HG03457 (cell line): Measurements from ENCODE around the gene PIH1D1.
A peak's percentile ranks its signal among the peaks of the same experiment; 100 is the strongest.
"Not testable (repeated sequence)": the region's sequence is repeated elsewhere in the genome, so short reads cannot be mapped to it uniquely, and the experiment has no call there.

Experiments
- ATAC-seq: cut with Tn5 transposase; IDR thresholded peaks from one replicate; pipeline ENCODE4 v1.9.1; 2021; ENCODE audit warnings: moderate number of reproducible peaks; ENCODE audit not compliant: unreplicated experiment

The PIH1D1 gene

GRCh38 chr19:49481020-49481683 is 29.5 kb upstream of the PIH1D1 start:
- no peak for ATAC-seq

- ATAC-seq: no peak
Measured at GRCh38 chr19:49479975-49480628, 28.5 kb upstream of the PIH1D1 start.

- ATAC-seq: no peak
Measured at GRCh38 chr19:49475995-49476880, 24.6 kb upstream of the PIH1D1 start.

DNA sequence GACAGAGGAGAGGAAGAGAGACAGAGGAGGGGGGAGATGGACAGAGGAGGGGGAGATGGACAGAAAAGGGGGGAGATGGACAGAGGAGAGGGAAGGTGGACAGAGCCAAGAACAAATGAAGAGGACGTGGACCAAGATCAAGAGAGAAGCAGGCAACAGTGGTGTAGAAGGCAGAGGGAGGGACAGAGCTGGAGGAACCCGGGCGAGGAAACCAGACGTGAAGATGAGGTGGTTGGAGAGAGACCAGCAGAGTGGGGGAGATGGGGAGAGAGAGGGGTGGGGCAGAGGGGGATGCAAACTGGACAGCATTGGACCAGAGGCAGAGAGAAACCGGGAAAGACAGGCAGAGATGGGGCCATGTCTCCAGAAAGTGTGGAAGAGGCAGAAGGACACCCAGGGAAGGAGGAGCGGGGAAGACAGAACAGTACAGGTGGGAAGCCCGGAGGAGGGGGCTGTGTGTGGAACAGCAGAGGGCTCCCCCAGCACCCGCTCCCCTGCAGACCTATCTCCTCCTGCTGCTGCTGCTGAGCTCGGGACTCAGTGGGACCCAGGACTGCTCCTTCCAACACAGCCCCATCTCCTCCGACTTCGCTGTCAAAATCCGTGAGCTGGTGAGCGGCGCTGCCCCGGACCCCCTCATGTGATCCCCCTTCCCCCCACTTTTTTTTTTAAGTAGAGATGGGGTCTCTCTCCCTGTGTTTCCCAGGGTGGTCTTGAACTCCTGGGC is 23.7 kb upstream of the PIH1D1 start:
- no peak for ATAC-seq

DNA sequence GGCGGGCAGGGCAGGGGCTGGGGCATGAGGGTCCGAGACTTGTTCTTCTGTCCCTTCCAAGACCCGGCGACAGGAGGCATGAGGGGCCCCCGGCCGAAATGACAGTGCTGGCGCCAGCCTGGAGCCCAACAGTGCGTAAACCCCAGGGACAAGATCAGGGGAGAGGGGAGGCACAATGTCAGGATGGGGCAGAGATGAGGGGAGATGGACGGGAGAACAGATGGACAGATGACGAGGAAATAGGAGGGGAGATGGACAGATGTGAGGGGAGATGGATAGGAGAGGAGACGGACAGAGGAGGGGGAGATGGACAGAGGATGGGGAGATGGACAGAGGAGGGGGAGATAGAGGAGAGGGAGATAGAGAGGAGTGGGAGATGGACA is 22.9 kb upstream of the PIH1D1 start:
- no peak for ATAC-seq

DNA sequence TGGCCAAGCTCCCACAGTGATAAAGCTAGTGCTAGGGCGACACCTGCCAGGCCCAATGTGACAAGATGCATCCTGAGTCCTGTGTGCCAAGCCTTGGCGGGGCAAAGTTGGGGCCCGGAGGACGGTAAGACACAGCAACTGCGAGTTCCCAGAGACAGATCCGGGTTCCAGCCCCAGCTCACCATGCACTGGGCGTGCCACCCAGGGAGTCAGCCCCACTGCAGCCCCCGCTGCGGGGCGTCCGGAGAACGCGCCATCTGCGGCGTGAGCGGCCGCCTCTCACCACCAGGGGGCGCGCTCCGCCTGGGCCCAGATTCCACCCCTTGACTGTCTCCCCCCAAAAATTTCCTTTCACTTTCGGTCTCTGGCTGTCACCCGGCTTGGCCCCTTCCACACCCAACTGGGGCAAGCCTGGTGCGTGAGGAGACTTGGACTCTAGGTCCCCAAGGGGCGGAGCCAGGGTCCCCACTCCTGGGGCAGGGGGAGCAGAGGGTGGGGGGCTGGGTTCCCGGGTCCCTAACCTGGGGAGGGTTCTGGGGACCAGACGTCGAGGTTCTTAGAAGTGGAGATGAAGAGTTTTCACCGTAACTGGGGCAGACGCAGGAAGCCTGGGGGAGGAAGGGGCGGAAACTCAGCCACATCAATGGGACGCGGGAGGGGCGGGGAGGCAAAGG is 22.4 kb upstream of the PIH1D1 start, which contains the start of gene FLT3LG:
FLT3LG (plus strand) TSS at position 348 of the 674 bp plus-strand sequence. CDS start 425 bp downstream, outside the sequence.
- ATAC-seq: no peak

DNA sequence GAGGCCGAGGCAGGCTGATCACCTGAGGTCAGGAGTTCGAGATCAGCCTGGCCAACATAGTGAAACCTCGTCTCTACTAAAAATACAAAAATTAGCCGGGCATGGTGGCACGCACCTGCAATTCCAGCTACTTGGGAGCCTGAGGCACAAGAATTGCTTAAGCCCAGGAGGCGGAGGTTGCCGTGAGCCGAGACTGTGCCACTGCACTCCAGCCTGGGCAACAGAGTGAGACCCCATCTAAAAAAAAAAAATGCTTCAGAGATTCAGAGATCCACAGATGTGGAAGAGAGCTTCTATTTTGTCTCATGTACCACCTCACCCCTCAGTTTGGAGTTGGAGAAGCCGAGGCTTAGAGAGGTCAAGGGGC is 21.9 kb upstream of the PIH1D1 start:
- ATAC-seq: not testable (repeated sequence)

GRCh38 chr19:49472936-49473335 is 21.3 kb upstream of the PIH1D1 start:
- ATAC-seq: no peak

GRCh38 chr19:49470615-49470978 is 19.0 kb upstream of the PIH1D1 start:
- ATAC-seq: no peak

DNA sequence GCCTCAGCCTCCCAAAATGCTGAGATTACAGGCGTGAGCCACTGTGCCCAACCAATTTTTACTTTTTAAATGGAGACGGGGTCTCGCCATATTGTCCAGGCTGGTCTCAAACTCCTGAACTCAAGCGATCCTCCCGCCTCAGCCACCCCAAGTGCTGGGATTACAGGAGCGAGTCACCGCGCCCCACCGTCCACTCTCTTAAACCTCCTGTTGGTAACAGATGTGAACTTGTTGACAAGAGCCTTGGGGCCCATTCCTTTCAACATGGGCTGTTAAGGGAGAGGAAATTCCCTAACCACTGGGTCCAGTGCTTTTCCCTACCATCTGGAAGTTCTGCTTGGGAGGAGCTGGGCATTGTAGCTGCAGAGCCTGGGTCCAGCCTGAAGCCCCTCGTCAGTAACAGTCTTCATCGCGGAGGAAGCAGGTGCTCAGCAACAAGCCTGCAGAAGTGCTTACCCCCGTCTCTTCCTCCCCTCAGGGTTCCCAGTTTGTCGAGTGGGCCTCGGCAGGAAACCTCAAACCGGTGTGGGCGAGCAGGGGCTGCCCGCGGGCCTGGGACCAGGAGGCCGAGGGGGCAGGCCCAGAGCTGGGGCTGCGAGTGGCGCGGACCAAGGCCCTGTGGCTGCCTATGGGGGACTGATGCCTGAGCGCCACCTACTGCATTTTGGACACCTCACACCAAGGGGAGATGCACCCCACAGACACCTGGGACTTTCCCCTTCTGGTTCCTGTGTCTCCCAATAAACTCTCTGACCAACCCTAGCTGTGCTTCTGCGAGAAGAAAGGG is 18.4 kb upstream of the PIH1D1 start:
- peak; percentile 43 for ATAC-seq

DNA sequence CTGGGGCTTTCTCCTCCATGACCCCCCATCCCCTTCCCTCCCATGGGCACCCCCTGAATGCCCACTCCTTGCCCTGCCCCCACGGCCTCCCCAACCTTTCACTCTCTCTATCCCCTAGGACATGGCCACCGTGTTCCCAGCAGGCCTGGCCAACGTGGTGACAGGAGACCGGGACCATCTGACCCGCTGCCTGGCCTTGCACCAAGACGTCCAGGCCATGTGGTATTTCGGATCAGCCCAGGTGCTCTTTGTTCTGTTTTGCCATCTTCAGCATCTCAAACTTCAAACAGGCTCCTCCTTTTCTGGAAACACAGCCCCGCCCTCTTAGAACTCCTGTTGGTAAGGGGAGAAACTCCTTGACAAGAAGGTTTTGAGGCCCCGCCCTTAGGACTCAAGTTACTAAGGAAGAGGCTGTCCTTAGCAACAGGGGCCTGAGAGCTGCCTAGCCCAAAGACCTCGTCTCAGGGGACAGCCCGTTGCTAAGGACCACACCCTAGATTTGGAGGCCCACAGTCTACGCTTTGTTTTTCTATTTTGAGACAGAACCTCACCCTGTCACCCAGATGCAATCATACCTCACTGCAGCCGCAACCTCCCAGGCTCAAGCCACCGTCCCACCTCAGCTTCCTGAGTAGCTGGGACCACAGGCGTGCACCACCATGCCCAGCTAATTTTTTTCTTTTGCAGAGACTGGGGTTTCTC is 17.3 kb upstream of the PIH1D1 start:
- no peak for ATAC-seq

- no peak for ATAC-seq
Measured at GRCh38 chr19:49468199-49468598, 16.6 kb upstream of the PIH1D1 start.

DNA sequence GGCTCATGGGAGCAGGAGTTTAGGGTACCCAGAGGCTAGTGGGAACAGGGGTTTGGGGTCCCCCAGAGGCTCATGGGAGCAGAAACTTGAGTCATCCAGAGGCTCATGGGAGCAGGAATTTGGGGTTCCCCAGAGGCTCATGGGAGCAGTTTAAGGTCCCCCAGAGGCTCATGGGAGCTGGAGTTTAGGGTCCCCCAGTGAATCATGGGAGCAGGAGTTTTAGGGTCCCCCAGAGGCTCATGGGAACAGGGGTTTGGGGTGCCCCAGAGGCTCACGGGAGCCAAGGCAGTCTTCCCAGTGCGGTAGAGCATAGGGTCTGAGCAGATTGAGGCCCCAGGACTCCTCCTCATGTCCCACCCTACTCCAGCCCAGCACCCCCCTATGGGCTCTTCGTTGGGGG is 13.8 kb upstream of the PIH1D1 start:
- ATAC-seq: no peak

GRCh38 chr19:49463960-49464740 is 12.5 kb upstream of the PIH1D1 start:
- ATAC-seq: no peak

DNA sequence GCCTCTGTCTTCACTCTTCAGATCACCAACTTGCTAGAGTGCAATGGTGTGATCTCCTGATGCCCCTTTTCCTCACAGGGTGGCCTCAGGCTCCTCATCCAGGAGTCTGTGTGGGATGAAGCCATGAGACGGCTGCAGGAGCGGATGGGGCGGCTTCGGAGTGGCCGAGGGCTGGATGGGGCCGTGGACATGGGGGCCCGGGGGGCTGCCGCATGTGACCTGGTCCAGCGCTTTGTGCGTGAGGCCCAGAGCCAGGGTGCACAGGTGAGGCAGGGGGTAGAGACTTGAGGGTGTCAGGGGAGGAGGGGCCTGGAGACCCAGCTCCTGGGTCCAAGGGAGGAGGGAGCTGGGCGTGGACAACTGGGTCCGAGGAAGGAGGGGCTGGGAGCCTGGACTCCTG is 10.9 kb upstream of the PIH1D1 start:
- ATAC-seq: no peak

DNA sequence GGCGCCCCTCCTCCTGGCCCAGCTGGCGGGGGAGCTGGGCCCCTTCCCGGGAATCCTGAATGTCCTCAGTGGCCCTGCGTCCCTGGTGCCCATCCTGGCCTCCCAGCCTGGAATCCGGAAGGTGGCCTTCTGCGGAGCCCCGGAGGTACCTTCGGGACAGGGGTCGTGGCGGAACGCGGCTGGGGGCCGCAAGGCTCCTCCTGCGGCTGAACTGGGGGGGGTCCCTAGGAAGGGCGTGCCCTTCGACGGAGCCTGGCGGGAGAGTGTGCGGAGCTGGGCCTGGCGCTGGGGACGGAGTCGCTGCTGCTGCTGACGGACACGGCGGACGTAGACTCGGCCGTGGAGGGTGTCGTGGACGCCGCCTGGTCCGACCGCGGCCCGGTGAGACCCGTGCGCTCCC is 10.0 kb upstream of the PIH1D1 start:
- ATAC-seq: no peak

DNA sequence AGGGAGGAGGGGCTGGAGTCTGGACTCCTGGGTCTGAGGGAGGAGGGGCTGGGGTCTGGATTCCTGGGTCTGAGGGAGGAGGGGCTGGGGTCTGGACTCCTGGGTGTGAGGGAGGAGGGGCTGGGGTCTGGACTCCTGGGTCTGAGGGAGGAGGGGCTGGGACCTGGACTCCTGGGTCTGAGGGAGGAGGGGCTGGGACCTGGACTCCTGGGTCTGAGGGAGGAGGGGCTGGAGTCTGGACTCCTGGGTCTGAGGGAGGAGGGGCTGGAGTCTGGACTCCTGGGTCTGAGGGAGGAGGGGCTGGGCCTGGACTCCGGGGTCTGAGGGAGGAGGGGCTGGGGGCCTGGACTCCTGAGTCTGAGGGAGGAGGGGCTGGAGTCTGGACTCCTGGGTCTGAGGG is 9.5 kb upstream of the PIH1D1 start:
- not testable (repeated sequence) for ATAC-seq

DNA sequence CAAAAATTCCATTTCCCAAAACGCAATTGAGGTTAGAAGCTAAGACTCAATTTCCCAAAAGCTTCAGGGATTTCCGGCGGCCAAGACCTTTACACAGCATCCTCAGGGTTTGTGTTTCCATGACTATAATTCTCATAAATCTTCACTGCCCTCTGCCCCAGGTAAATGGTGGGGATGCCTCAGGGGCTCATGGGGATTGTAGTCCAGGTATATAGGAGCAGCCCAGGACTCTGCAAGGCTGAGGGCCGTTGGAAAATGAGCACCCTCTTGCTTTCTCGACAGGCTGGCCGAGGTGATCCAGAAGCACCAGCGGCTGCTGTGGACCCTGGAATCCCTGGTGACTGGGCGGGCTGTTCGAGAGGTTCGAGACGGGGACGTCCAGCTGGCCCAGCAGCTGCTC is 7.8 kb upstream of the PIH1D1 start:
- no peak for ATAC-seq

GRCh38 chr19:49458567-49458903 is 6.9 kb upstream of the PIH1D1 start:
- ATAC-seq: no peak
